AG04449 (cell line): ENCODE data around the gene REXO1.
A peak's percentile ranks its signal among the peaks of the same experiment; 100 is the strongest.

Experiments
- CTCF ChIA-PET: fragments of 350-600 bp; formaldehyde crosslinking; extraction: SDS; loops from one replicate; lab custom pipeline; 2021; ENCODE audit warnings: antibody characterized with exemption; lab: Yijun Ruan, JAX
- POLR2A ChIA-PET: fragments of 400-600, 350-600 bp; formaldehyde crosslinking; extraction: SDS; loops from one replicate; lab custom pipeline; 2020; ENCODE audit warnings: antibody characterized with exemption, inconsistent platforms; lab: Yijun Ruan, JAX
- DNase-seq: peaks from one replicate; pipeline ENCODE4 v3.0.0-alpha.2; 2010; ENCODE audit warnings: low read depth, low spot score
- H3K4me3 ChIP-seq: 2 replicates; pipeline ENCODE4 v1.5.1; 2011; ENCODE audit warnings: low read depth, mild to moderate bottlenecking, control low read depth, low read length
- CTCF ChIP-seq: IDR thresholded peaks from one replicate; pipeline ENCODE4 v1.5.1; 2011; ENCODE audit warnings: mild to moderate bottlenecking, moderate library complexity, low read length, control low read depth, inconsistent platforms; ENCODE audit not compliant: insufficient read depth; ENCODE audit errors: missing control alignments

Gene REXO1

GRCh38 chr19:1860042-1860775, 11.9 kb upstream of the REXO1 start:
- no peak for TF ChIP-seq CTCF
- peak overlapping the region; percentile 83 for H3K4me3 ChIP-seq
- no peak for DNase-seq
- POLR2A ChIA-PET: no interaction called here
- CTCF ChIA-PET: interaction anchor here (1.4 to 1.8 kb wide), 3 partner anchors 9 to 22 kb away, joined by 3 to 6 read pairs (median 5); partner anchors contain the start of gene REXO1

GRCh38 chr19:1859331-1859781, 11.1 kb upstream of the REXO1 start:
- CTCF ChIA-PET: no interaction called here
- POLR2A ChIA-PET: no interaction called here
- H3K4me3 ChIP-seq: peak overlapping the region; percentile 83
- no peak for DNase-seq
- no peak for TF ChIP-seq CTCF

- CTCF ChIA-PET: interaction anchor here (1.2 to 2.0 kb wide), 3 partner anchors 9 to 32 kb away, joined by 4 to 17 read pairs (median 8); partner anchors contain the start of gene REXO1
- H3K4me3 ChIP-seq: no peak overlapping the region
- POLR2A ChIA-PET: no interaction called here
- no peak for DNase-seq
- TF ChIP-seq CTCF: no peak
These were observed 10.3 kb upstream of the REXO1 start for GRCh38 chr19:1858412-1859081.

GRCh38 chr19:1857648-1858326, 9.5 kb upstream of the REXO1 start:
- ChIA-PET POLR2A (interaction anchor here (0.6 kb wide), 1 partner anchor 589 kb away, joined by 3 read pairs; the partner anchor contains the start of gene CIRBP), CTCF (interaction anchor here (1.2 to 2.0 kb wide), 5 partner anchors 8 to 32 kb away, joined by 3 to 17 read pairs (median 4); partner anchors contain the start of gene REXO1)
- DNase-seq: no peak
- peak overlapping the region; percentile 56; the same call in 1 of the 2 replicates for H3K4me3 ChIP-seq
- no peak for TF ChIP-seq CTCF

GRCh38 chr19:1856698-1857603, 8.7 kb upstream of the REXO1 start:
- ChIA-PET CTCF (interaction anchor here (0.8 to 2.2 kb wide), 6 partner anchors 8 to 20 kb away, joined by 3 to 17 read pairs (median 6); partner anchors contain the start of gene REXO1), POLR2A (no interaction called here)
- H3K4me3 ChIP-seq: peak overlapping the region; percentile 56
- TF ChIP-seq CTCF: no peak
- DNase-seq: no peak
